Measurements from ENCODE around the gene MEAK7. TPM values are rescaled to one million over a fixed set of nuclear protein-coding genes. Genes with fewer than 3 reads are reported as not detected.

MEAK7 gene
- total and polyA plus RNA-seq, 2 of the 8 experiments (the other 6 are each of a cell fraction or from before 2014, with no cell fraction given), result 9.6 to 19.6 TPM

- TF ChIP-seq CTBP2 (IDR thresholded peaks at IDR 0.05; ENCODE audit: borderline replicate concordance, insufficient read depth, insufficient read length, low read length), result no peak
These were observed 37.7 kb upstream of the MEAK7 start (continued) for GRCh38 chr16:84541999-84542817.
